Stimulated activated CD8-positive, alpha-beta memory T cell treated with anti-CD3 and anti-CD28 coated beads, Interleukin-15, amount 100 ng/mL, for 24 hours (primary cell): ENCODE data around the gene PDE9A.
"Not testable (repeated sequence)": the region's sequence is repeated elsewhere in the genome, so short reads cannot be mapped to it uniquely, and the experiment has no call there.

Source experiments
- DNase-seq: peaks from one replicate; pipeline ENCODE4 v3.0.0-alpha.2; 2020; ENCODE audit warnings: low read depth

PDE9A gene

GRCh38 chr21:42799516-42799915 lies 146.1 kb downstream of the PDE9A start:
- DNase-seq, result no peak

DNA sequence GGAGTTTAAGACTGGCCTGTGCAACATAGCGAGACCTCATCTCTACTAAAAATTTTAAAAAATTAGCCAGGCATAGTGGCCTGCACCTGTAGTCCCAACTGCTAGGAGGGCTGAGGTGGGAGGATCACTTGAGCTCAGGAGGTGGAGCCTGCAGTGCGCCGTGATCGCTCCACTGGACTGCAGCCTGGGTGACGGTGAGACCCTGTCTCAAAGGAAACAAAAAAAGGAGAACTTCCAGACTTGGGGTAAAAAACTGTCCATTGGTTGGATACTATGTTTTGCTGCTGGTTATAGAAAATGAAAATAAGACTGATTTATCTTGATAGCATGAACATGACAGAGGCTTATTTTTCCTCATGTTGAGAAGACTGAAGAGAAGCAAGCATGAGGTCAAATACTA lies 146.5 kb downstream of the PDE9A start:
- DNase-seq, result no peak

- DNase-seq, result not testable (repeated sequence)
Measured at GRCh38 chr21:42801616-42802015, 148.2 kb downstream of the PDE9A start.

DNA sequence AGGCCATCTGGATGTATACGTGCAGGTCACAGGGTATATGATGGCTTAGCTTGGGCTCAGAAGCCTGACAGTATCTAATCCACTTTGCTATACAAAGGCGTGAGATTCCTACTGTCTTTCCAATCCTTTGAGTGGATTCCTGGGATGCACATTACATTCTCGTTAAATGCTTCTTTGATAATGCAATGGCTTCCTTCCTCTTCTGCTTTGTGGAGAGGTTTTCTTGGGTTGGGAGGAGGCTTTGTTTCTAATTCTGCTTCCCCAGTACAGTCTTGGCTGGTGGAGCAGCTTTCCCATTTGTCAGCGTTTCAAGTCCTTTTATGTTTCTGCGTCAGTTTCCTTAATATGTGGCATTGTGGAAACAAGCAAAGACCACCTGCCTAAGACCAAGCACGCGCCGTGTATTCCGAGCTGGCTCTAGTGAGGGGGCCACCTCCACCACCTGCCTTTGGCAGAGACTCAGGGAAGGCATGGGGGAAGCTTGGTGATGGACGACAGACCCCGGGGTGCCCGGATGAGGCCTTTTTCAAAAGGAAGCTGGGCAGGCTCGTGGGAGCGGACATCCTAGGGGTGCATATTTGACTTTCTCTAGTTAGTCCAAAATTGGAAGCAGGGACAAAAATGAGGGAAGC lies 153.2 kb downstream of the PDE9A start:
- no peak for DNase-seq

- DNase-seq, result not testable (repeated sequence)
Measured at GRCh38 chr21:42807293-42807895, 154.0 kb downstream of the PDE9A start.

GRCh38 chr21:42807938-42808613 lies 154.7 kb downstream of the PDE9A start:
- DNase-seq, result no peak

- no peak for DNase-seq
Measured at GRCh38 chr21:42809171-42809570, 155.8 kb downstream of the PDE9A start.

DNA sequence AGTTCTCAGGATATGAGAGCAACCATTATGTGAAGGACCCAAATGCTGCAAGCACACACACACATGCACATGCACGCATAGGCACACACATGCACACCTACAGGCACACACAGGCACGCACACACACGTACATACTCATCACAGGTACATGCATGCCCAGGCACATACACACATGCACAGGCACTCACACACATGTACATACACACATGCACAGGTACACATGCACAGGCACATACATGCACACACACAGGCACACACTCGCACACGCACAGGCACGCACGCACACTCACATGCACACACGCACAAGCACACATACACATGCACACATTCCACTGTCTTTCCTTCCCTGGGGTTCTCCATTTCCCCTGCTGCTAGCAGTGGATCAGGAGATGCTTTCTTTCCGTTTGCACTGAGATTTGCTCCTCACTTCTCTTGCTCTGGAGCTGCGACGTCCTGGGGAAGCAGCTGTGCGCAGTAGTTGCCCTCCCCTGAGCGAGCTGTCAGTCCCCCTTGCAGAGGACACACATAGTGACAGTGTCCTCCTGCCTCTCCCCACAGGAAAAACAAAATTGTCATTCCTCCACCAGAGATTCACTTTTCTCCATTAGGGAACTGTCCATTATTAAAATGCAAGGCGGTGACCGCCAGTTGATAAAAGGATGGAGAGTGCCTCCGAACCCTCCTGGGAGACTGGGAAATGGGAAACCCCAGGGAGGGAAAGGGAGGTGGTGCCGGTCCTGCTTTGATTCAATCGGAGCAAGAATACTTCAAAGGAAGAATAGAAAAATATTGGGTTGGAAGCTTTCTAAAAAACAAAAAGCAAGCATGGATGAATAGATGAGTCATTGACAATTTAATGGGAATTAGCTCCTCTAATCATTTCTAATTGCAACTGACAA lies 156.4 kb downstream of the PDE9A start:
- DNase-seq, result no peak

- no peak for DNase-seq
Measured at GRCh38 chr21:42811960-42812359, 158.5 kb downstream of the PDE9A start.

DNA sequence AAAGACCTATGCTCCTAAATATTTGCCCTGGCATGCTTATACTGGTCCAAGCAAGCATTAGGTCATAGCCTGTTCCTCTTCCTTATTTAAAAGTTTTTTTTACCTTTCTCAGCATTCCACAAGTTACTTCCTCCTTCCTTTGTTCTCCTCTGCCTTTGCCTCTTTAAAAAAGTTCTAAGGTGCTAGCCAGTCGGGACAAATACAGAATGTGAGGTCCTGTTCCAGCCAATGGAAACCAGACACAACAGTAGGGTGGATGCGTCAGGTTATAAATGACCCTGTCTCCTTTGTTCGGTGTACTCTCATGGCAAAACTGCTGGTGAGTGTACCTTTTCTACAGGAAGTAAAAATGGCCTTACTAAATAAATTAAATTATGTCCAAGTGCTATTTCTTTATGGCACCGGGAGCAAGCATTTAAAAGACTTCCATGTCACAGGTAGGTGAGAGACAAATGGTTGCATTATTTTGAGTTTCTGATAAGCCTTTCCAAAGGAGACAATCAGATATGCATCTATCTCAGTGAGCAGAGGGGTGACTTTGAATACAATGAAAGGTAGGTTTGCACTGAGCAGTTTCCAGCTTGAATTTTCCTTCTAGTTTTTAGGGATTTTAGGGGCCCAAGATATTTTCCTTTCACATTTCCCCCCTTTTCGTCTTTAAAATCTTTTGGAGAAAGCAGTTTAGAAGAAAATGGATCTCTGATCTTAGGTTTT lies 159.3 kb downstream of the PDE9A start:
- DNase-seq, result not testable (repeated sequence)

DNA sequence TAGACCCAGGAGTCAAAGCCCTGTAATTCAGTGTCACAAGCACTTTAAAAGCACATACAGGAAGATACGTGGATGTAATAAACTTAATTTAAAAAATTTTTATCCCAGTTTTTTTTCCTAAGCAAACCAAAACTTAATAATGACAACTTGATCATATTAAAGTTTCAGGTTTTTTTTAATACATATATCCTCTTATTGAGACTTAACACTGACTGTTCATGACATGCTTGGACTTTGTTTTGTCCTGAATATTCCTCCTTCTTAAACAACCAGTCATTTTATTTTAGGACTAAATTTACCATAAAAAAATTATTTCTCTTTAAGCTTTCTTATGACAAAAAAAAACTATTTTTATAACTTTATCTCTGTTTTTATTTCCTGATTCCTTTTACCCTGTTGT lies 161.8 kb downstream of the PDE9A start:
- no peak for DNase-seq

GRCh38 chr21:42818328-42818749 lies 164.9 kb downstream of the PDE9A start:
- DNase-seq, result no peak

DNA sequence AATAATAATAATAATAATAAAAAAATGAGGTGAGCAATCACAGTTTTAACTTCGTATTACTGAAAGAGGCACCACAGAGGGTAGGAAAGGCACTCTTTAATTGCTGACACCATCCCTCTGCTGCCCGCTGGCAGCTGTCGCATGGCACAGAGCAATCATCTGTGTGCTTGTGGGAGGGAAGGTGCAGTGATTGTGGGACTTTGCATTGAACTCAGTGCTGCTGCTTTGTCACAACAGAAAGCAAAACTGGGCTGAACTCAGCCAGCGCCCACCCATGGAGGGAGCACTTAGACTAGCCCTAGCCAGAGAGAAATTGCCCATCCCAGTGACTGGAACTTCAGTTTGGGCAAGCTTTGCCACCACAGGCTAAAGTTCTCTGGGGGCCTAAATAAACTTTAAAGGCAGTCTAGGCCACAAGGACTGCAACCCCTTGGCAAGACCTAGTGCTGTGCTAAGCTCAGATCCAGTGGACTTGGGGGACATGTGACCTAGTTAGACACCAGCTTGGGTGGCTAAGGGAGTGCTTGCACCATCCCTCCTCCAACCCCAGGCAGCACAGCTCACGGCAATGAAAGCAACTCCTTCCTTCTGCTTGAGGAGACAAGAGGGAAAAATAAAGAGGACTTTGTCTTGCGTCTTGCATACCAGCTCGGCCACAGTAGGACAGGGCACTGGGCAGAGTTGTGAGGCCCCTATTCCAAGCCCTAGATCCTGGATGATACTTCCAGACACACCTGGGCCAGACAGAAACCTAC lies 166.6 kb downstream of the PDE9A start:
- DNase-seq, result no peak

DNA sequence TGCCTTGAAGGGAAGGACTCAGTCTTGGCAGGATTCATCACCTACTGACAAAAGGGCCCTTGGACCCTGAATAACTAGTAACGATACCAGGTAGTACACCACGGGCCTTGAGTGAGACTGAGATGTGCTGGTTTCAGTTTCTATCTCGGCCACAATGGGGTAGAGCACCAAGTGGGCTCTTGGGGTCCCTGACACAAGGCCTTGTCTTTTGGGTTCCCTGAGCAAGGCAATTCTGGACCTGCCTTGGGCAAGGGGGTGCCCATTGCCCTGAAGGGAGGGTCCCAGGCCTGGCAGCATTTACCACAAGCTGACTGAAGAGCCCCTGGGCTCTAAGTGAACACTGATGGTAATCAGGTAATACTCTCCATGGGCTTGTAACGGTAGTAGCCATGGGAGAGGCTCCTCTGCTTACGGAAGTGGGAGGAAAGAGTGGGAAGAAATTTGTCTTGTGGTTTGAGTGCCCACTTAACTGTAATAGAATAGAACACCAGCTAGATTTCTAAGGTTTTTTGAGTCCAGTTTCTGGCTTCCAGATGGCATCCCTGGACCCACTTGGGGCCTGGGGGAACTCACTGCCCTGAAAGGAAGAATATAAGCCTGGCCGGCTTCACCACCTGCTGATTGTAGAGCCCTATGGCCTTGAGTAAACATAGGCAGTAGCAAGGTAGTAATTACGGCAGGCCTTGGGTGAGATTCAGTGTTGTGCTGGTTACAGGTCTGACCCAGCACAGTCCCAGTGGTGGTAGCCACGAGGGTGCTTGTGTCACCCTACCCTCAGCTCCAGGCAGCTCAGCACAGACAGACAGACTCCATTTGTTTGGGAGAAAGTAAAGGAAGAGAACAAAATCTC lies 167.4 kb downstream of the PDE9A start:
- DNase-seq, result no peak
